Left renal pelvis (tissue), 4 donors: Measurements from ENCODE around the gene TFR2. TPM values are rescaled to one million over a fixed set of nuclear protein-coding genes. Genes with fewer than 3 reads are reported as not detected.

Experiments used
- DNase-seq, 4 donors: peaks; one replicate each; pipeline ENCODE4 v3.0.0-alpha.2; 2013; ENCODE audit warnings: low read depth in 4 of 4, low spot score in 3 of 4
- polyA plus RNA-seq, 4 donors: library from polyadenylated mRNA; unstranded; fragments of 120-200 nt; gene quantifications; one replicate each; pipeline ENCODE4 v1.2.1, GENCODE V29; 2013; ENCODE audit not compliant: insufficient read length in 4 of 4

The TFR2 gene
- polyA plus RNA-seq, 4 donors = 0.64 to 3.5 (median 1.3) TPM

- DNase-seq = no peak
Measured at GRCh38 chr7:100574362-100575205, 66.8 kb downstream of the TFR2 start.

GRCh38 chr7:100573691-100574361, 67.5 kb downstream of the TFR2 start, which contains the start of gene SAP25:
TSS of gene SAP25 (minus strand) at chr7:100573900. CDS start at chr7:100573742, 158 bp downstream.
- DNase-seq = no peak

GRCh38 chr7:100572949-100573675, 68.2 kb downstream of the TFR2 start:
- DNase-seq = no peak

GRCh38 chr7:100572281-100572948, 68.9 kb downstream of the TFR2 start:
- DNase-seq = no peak

GRCh38 chr7:100571829-100572116, 69.6 kb downstream of the TFR2 start:
- no peak for DNase-seq

- no peak for DNase-seq
Measured at GRCh38 chr7:100570954-100571828, 70.2 kb downstream of the TFR2 start.

Other genes starting within 250 kb of the TFR2 start
- gene ZCWPW1, start 212.8 kb downstream of the TFR2 start, polyA plus RNA-seq = 1 to 10 TPM; 5.2 to 8.1 (median 5.8) TPM
- 10 to 100 TPM; 46.6 to 64.1 (median 53.9) TPM for gene MEPCE, start 211.7 kb downstream of the TFR2 start, polyA plus RNA-seq
- gene PPP1R35, start 205.1 kb downstream of the TFR2 start, polyA plus RNA-seq = 10 to 100 TPM; 12.3 to 23.2 (median 15.0) TPM
- 1 to 10 TPM in 3 of 4 donors, under 1 TPM in 1; 0.59 to 3.0 (median 1.5) TPM for gene SPACDR, start 177.3 kb downstream of the TFR2 start, polyA plus RNA-seq
- gene TSC22D4, start 162.3 kb downstream of the TFR2 start, polyA plus RNA-seq = 10 to 100 TPM; 29.1 to 57.6 (median 33.6) TPM
- gene NYAP1, start 157.6 kb downstream of the TFR2 start, polyA plus RNA-seq = 1 to 10 TPM; 1.6 to 4.2 (median 2.2) TPM
- 10 to 100 TPM; 10.8 to 16.3 (median 13.9) TPM for gene AGFG2, start 102.3 kb downstream of the TFR2 start, polyA plus RNA-seq
- gene SAP25, start 67.7 kb downstream of the TFR2 start, polyA plus RNA-seq = 1 to 10 TPM; 2.4 to 9.6 (median 4.9) TPM
- gene LRCH4, start 55.4 kb downstream of the TFR2 start, polyA plus RNA-seq = 10 to 100 TPM; 28.3 to 54.2 (median 42.0) TPM
- 1 to 10 TPM; 1.7 to 3.5 (median 2.3) TPM for gene FBXO24, start 55.2 kb downstream of the TFR2 start, polyA plus RNA-seq
- 100 to 1,000 TPM; 129 to 641 (median 145) TPM for gene PCOLCE, start 39.2 kb downstream of the TFR2 start, polyA plus RNA-seq
- 10 to 100 TPM; 23.5 to 34.9 (median 28.7) TPM for gene MOSPD3, start 29.0 kb downstream of the TFR2 start, polyA plus RNA-seq
- gene ACTL6B, start 14.9 kb upstream of the TFR2 start, polyA plus RNA-seq = under 1 TPM in 2 of 4 donors, not detected in 2; 0.19 to 0.22 TPM
- gene GNB2, start 32.2 kb upstream of the TFR2 start, polyA plus RNA-seq = 100 to 1,000 TPM; 176 to 210 (median 199) TPM
- 10 to 100 TPM; 30.0 to 63.8 (median 40.4) TPM for gene GIGYF1, start 52.7 kb upstream of the TFR2 start, polyA plus RNA-seq
- gene POP7, start 64.6 kb upstream of the TFR2 start, polyA plus RNA-seq = 10 to 100 TPM; 20.6 to 31.4 (median 23.9) TPM
- under 1 TPM in 2 of 4 donors, not detected in 2; 0.17 to 0.18 TPM for gene EPO, start 78.9 kb upstream of the TFR2 start, polyA plus RNA-seq
- gene ZAN, start 92.0 kb upstream of the TFR2 start, polyA plus RNA-seq = under 1 TPM in 1 of 4 donors, not detected in 3; 0.03 TPM
- 10 to 100 TPM; 73.1 to 87.8 (median 78.5) TPM for gene EPHB4, start 186.0 kb upstream of the TFR2 start, polyA plus RNA-seq
- gene SLC12A9, start 211.2 kb upstream of the TFR2 start, polyA plus RNA-seq = 10 to 100 TPM; 15.3 to 41.3 (median 20.7) TPM
- gene TRIP6, start 225.8 kb upstream of the TFR2 start, polyA plus RNA-seq = 100 to 1,000 TPM in 1 of 4 donors, 10 to 100 TPM in 3; 51.1 to 104 (median 73.0) TPM
- 100 to 1,000 TPM; 132 to 208 (median 160) TPM for gene SRRT, start 233.6 kb upstream of the TFR2 start, polyA plus RNA-seq
- gene UFSP1, start 248.2 kb upstream of the TFR2 start, polyA plus RNA-seq = 1 to 10 TPM; 1.2 to 2.7 (median 2.0) TPM